Measurements from ENCODE around the gene TMEM243.

- no peak for TF ChIP-seq MAFK (IDR thresholded peaks at IDR 0.05; ENCODE audit: partially characterized antibody)
- no peak for TF ChIP-seq POLR2A (IDR thresholded peaks at IDR 0.05; ENCODE audit: low read length)
- TF ChIP-seq CHD4 (IDR thresholded peaks at IDR 0.05; ENCODE audit: borderline replicate concordance) = no peak
- TF ChIP-seq PHF8 (IDR thresholded peaks at IDR 0.05; ENCODE audit: borderline replicate concordance, low read depth) = no peak
- TF ChIP-seq KDM1A (IDR thresholded peaks at IDR 0.05; ENCODE audit: low read depth) = no peak
- TF ChIP-seq EP300 (IDR thresholded peaks at IDR 0.05) = no peak
- TF ChIP-seq NR3C1 (IDR thresholded peaks at IDR 0.05) = no peak
- TF ChIP-seq CTCF (IDR thresholded peaks at IDR 0.05) = no peak
- TF ChIP-seq MAX (IDR thresholded peaks at IDR 0.05) = no peak
- no peak for TF ChIP-seq E2F6 (IDR thresholded peaks at IDR 0.05; ENCODE audit: borderline replicate concordance, low read depth)
- TF ChIP-seq HMGXB4 (CRISPR knock-in tag; IDR thresholded peaks at IDR 0.05; ENCODE audit: borderline replicate concordance) = no peak
- no peak for TF ChIP-seq RNF2 (IDR thresholded peaks at IDR 0.05; ENCODE audit: borderline replicate concordance, low read depth)
- TF ChIP-seq SMC3 (IDR thresholded peaks at IDR 0.05) = no peak
Observed at GRCh38 chr7:87206361-87206760, 13.2 kb downstream of the TMEM243 start.

Data from A549 (cell line).